ENCODE results near the gene PGM2. TPM values are rescaled to one million over a fixed set of nuclear protein-coding genes. Genes with fewer than 3 reads are reported as not detected.

Gene PGM2
- polyA plus RNA-seq, 1 of the 3 experiments (the other 2 are of a cell fraction) = 12.7 TPM

DNA sequence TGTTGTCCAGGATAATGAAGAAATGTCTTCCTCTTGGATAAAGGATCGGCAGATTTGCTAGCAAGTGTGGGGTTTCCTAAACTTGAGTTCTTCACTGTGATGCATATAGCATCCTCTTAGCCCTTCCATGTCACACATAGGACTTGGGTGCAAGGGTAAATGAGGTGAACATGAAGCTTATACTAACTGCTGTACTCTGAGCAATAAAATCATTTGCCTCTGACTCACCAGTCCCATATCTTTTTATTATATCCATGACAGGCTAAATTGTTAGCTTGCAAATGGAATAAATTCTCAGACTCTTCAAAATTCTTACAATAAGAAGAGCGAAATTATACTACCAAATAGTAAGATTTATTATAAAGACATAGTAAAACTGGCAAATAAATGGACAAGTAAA, 49.7 kb downstream of the PGM2 start (continued):
- TF ChIP-seq, protein P1, sequence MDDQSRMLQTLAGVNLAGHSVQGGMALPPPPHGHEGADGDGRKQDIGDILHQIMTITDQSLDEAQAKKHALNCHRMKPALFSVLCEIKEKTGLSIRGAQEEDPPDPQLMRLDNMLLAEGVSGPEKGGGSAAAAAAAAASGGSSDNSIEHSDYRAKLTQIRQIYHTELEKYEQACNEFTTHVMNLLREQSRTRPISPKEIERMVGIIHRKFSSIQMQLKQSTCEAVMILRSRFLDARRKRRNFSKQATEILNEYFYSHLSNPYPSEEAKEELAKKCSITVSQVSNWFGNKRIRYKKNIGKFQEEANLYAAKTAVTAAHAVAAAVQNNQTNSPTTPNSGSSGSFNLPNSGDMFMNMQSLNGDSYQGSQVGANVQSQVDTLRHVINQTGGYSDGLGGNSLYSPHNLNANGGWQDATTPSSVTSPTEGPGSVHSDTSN (IDR thresholded peaks at IDR 0.05) = no peak
- TF ChIP-seq RFX5 (IDR thresholded peaks at IDR 0.05; ENCODE audit: low read length) = no peak

DNA sequence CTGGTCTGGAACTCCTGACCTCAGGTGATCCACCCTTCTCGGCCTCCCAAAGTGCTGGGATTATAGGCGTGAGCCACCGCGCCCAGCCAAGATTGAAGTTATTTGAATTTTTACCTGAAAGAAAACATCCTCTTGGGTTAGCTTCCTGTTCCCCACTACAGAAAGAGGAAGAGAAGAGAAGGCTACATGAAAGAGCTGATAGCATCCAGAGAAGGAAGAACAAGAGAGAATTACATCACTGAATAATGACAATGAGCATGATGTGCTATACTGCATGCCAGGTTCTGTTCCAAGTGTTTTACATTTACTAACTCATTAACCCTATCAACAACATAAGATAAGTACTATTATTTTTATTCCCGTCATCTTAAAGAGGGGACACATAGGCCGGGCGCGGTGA, 52.9 kb downstream of the PGM2 start:
- Histone ChIP-seq H3K36me3 (replicated peaks in 1 of 2; ENCODE audit: control insufficient read depth in 1 of 2, insufficient read depth in 2 of 2, low read length in 1 of 2) (no peaks in the 10 kb centered on the region), H3K4me3 (ENCODE audit: low read depth in 2 of 2, low read length in 1 of 2) (no peak overlapping the region), H3K4me1 (ENCODE audit: control insufficient read depth in 1 of 2, insufficient read depth in 2 of 2, low read depth in 1 of 2, low read length in 1 of 2) (no peaks in the 10 kb centered on the region), H3K9me2 (no peaks in the 10 kb centered on the region), H3K79me2 (ENCODE audit: insufficient read depth) (no peaks in the 10 kb centered on the region), H4K20me1 (ENCODE audit: insufficient read depth) (no peaks in the 10 kb centered on the region), H3K27ac (ENCODE audit: low read depth in 2 of 2, low read length in 1 of 2) (no peak overlapping the region), H3K27me3 (ENCODE audit: insufficient read depth) (no peaks in the 10 kb centered on the region), H3F3A (replicated peaks; ENCODE audit: insufficient read depth) (peaks cover 5% of the 10 kb centered on the region), H3K9me3 (no peaks in the 10 kb centered on the region), H2AFZ (ENCODE audit: low read depth) (no peak overlapping the region), H3K9ac (no peak overlapping the region), H3K4me2 (no peak overlapping the region)
- TF ChIP-seq FOXM1 (IDR thresholded peaks at IDR 0.05; ENCODE audit: low read depth) (no peak), SMC3 (IDR thresholded peaks at IDR 0.05; ENCODE audit: low read depth, low read length) (no peak), TEAD4 (IDR thresholded peaks at IDR 0.05; ENCODE audit: borderline replicate concordance, insufficient read depth) (no peak), EZH2phosphoT487 (IDR thresholded peaks at IDR 0.05; ENCODE audit: borderline replicate concordance, low read depth) (no peak), SIN3A (IDR thresholded peaks at IDR 0.05; ENCODE audit: borderline replicate concordance, low read depth, low read length) (no peak), YY1 (IDR thresholded peaks at IDR 0.05; ENCODE audit: low read depth) (no peak), GABPA (IDR thresholded peaks at IDR 0.05; ENCODE audit: low read depth) (no peak), JUND (IDR thresholded peaks at IDR 0.05) (no peak), FOXJ3 (CRISPR knock-in tag; IDR thresholded peaks at IDR 0.05) (no peak), NRF1 (IDR thresholded peaks at IDR 0.05; ENCODE audit: low read depth, low read length) (no peak), MXI1 (IDR thresholded peaks at IDR 0.05; ENCODE audit: low read depth, low read length) (no peak)
- TF ChIP-seq, protein P1 (IDR thresholded peaks at IDR 0.05) = no peak
- TF ChIP-seq, protein P2, sequence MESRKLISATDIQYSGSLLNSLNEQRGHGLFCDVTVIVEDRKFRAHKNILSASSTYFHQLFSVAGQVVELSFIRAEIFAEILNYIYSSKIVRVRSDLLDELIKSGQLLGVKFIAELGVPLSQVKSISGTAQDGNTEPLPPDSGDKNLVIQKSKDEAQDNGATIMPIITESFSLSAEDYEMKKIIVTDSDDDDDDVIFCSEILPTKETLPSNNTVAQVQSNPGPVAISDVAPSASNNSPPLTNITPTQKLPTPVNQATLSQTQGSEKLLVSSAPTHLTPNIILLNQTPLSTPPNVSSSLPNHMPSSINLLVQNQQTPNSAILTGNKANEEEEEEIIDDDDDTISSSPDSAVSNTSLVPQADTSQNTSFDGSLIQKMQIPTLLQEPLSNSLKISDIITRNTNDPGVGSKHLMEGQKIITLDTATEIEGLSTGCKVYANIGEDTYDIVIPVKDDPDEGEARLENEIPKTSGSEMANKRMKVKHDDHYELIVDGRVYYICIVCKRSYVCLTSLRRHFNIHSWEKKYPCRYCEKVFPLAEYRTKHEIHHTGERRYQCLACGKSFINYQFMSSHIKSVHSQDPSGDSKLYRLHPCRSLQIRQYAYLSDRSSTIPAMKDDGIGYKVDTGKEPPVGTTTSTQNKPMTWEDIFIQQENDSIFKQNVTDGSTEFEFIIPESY (IDR thresholded peaks at IDR 0.05; ENCODE audit: borderline replicate concordance, low read depth) = no peak
- TF ChIP-seq, protein P3, sequence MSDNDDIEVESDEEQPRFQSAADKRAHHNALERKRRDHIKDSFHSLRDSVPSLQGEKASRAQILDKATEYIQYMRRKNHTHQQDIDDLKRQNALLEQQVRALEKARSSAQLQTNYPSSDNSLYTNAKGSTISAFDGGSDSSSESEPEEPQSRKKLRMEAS (IDR thresholded peaks at IDR 0.05; ENCODE audit: low read depth) = no peak
- TF ChIP-seq, protein P4, sequence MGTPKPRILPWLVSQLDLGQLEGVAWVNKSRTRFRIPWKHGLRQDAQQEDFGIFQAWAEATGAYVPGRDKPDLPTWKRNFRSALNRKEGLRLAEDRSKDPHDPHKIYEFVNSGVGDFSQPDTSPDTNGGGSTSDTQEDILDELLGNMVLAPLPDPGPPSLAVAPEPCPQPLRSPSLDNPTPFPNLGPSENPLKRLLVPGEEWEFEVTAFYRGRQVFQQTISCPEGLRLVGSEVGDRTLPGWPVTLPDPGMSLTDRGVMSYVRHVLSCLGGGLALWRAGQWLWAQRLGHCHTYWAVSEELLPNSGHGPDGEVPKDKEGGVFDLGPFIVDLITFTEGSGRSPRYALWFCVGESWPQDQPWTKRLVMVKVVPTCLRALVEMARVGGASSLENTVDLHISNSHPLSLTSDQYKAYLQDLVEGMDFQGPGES (IDR thresholded peaks at IDR 0.05; ENCODE audit: low read depth, low read length) = no peak
- 98% methylated on average over 8 of the region's 8 CpGs for WGBS (ENCODE audit: low lambda C conversion rate)
- ChIA-PET POLR2A (no interaction called here), CTCF (no interaction called here)
- DNase-seq = no peak

Data from SK-N-SH (cell line).